Fibroblast of lung (primary cell): ENCODE data around the gene CNPY4. TPM values are rescaled to one million over a fixed set of nuclear protein-coding genes. Genes with fewer than 3 reads are reported as not detected.

Experiments
- DNase-seq, 2 donors: peaks; one replicate each; pipeline versions ENCODE4 v3.0.0 to v3.0.0-alpha.2; 2010; ENCODE audit warnings: low read depth in 2 of 2
- H2AFZ ChIP-seq: 2 replicates; pipeline ENCODE4 v1.5.1; 2012; ENCODE audit warnings: low read length, control low read depth, inconsistent platforms
- H3K27ac ChIP-seq: 2 replicates; pipeline ENCODE4 v1.5.1; 2011; ENCODE audit warnings: low read length, control low read depth; ENCODE audit not compliant: insufficient read depth
- H3K27me3 ChIP-seq: 2 replicates; pipeline ENCODE4 v1.5.1; 2011; ENCODE audit warnings: mild to moderate bottlenecking, low read length; ENCODE audit not compliant: control insufficient read depth, insufficient read depth
- H3K36me3 ChIP-seq: 2 replicates; pipeline ENCODE4 v1.5.1; 2011; ENCODE audit warnings: low read length; ENCODE audit not compliant: control insufficient read depth, insufficient read depth
- H3K4me1 ChIP-seq: 2 replicates; pipeline ENCODE4 v1.5.1; 2011; ENCODE audit warnings: low read length; ENCODE audit not compliant: control insufficient read depth, insufficient read depth; ENCODE audit errors: extremely low read depth
- H3K4me2 ChIP-seq: 2 replicates; pipeline ENCODE4 v1.5.1; 2011; ENCODE audit warnings: low read length, control low read depth; ENCODE audit not compliant: insufficient read depth; ENCODE audit errors: extremely low read depth
- H3K4me3 ChIP-seq, 4 experiments: fragments of 200-600 bp in 1 of 4; sonication (generic) in 1 of 4; replicated peaks in 1 of 4; 2 replicates each; pipeline ENCODE4 v1.5.1; 2011 to 2016; ENCODE audit warnings: low read length in 4 of 4, low read depth in 3 of 4, mild to moderate bottlenecking in 3 of 4, control low read depth in 2 of 4, inconsistent platforms in 1 of 4, mixed read lengths in 1 of 4; ENCODE audit not compliant: insufficient read depth in 1 of 4; ENCODE audit errors: control extremely low read depth in 1 of 4
- H3K79me2 ChIP-seq: 2 replicates; pipeline ENCODE4 v1.5.1; 2012; ENCODE audit warnings: mild to moderate bottlenecking, low read length, inconsistent platforms; ENCODE audit not compliant: control insufficient read depth, insufficient read depth
- H3K9ac ChIP-seq: 2 replicates; pipeline ENCODE4 v1.5.1; 2011; ENCODE audit warnings: mild to moderate bottlenecking, low read length, control low read depth; ENCODE audit not compliant: insufficient read depth
- H3K9me3 ChIP-seq: 2 replicates; pipeline ENCODE4 v1.5.1; 2012; ENCODE audit warnings: low read depth, low read length; ENCODE audit not compliant: control insufficient read depth, insufficient read depth
- H4K20me1 ChIP-seq: 2 replicates; pipeline ENCODE4 v1.5.1; 2011; ENCODE audit warnings: low read length; ENCODE audit not compliant: control insufficient read depth, insufficient read depth; ENCODE audit errors: extremely low read depth
- EZH2 ChIP-seq: IDR thresholded peaks from 2 replicates; pipeline ENCODE4 v1.5.1; 2012; ENCODE audit warnings: low read length, control low read depth, mild to moderate bottlenecking; ENCODE audit errors: missing control alignments
- polyA plus RNA-seq, 2 donors: library from polyadenylated mRNA; depleted of rRNA in 1 of 2; stranded (reverse) in 1 of 2; unstranded in 1 of 2; fragments of >200 nt; gene quantifications; 2 replicates each; pipeline ENCODE4 v1.2.1, GENCODE V29; 2011 to 2012; ENCODE audit warnings: missing spikeins in 1 of 2
- total RNA-seq: library from RNA; depleted of rRNA; stranded (reverse); fragments of >200 nt; gene quantifications from 2 replicates; pipeline ENCODE4 v1.2.1, GENCODE V29; 2014
- TF ChIP-seq, protein P1 (sequence below), 2 donors: IDR thresholded peaks in 1 of 2; conservative IDR thresholded peaks in 1 of 2; 1 replicate in 1 of 2; 2 replicates in 1 of 2; pipeline ENCODE4 v1.5.1; 2011 to 2012; ENCODE audit warnings: low read length in 2 of 2, control low read depth in 1 of 2, inconsistent platforms in 1 of 2, low read depth in 1 of 2, mild to moderate bottlenecking in 1 of 2

The CNPY4 gene
- total and polyA plus RNA-seq, 2 donors (not counting 1 experiment from before 2014, with no cell fraction given) = 21.6 to 40.7 TPM

DNA sequence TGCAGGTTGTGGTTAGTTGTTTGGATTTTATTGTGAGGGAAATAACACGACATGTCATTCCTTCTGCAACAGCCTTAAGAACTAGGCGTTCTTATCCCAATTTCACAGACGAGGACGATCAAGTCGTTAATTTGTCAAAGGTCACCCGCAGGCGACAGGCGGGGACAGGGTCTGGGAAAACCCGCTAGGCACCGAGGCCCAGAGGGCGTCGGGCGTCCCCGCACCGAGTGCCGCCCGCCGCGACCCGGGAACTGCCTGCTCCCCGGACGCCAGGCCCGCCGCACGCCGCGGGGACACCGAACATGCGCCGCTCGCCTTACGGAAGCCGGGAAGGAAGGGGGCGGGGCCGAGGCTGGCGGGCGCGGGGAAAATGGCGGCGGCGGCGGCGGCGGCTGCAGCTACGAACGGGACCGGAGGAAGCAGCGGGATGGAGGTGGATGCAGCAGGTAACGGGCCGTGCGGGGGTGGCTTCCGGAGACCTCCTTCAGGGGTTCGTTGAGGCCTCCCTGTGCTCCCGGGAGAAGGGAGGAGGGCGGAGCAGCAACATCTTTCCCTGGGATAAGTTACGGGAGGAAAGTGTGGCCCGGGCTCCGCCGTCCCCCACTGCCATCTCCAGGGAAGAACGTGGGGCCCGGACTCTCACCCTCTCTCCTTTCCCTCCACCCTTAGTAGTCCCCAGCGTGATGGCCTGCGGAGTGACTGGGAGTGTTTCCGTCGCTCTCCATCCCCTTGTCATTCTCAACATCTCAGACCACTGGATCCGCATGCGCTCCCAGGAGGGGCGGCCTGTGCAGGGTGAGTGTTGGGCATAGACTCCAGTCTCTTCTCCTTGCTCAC, 30.6 kb upstream of the CNPY4 start, which contains the start of gene COPS6:
Gene COPS6, plus strand, starts transcription at position 349 of the 837 bp plus-strand sequence. Its CDS starts 22 bp downstream, at position 371.
- H3K4me1 ChIP-seq = peaks cover 28% of the 10 kb centered on the region

DNA sequence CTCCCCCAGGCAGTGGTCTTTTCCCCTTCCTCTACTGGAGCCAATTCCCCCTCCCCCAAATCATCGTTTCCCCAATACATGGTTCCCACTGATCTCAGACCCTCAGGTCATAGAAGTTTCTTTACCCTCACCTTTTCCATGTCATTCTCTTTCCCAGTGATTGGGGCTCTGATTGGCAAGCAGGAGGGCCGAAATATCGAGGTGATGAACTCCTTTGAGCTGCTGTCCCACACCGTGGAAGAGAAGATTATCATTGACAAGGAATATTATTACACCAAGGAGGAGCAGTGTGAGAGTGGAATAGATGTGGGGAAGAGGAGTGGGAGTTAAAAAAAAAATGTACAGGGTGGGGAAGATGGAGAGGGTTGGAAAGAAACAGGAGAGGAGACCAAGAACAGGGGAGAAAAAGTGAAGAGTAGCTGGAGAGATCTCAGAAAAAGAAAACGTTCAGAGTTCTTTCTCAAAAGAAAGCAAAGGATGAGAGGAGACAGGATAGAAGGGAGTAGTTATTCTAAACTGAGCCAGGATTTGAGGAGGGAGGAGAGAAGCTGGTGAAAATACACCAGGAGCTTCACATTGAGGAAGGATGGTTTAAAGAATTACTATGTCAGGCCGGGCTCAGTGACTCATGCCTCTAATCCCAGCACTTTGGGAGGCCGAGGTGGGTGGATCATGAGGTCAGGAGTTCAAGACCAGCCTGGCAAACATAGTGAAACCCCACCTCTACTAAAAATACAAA, 29.8 kb upstream of the CNPY4 start:
- Histone ChIP-seq H2AFZ (no peak overlapping the region), H3K79me2 (peaks cover 27% of the 10 kb centered on the region), H3K9ac (peak overlapping the region; percentile 86), H3K27me3 (no peaks in the 10 kb centered on the region), H3K4me1 (peaks cover 28% of the 10 kb centered on the region), H3K4me3 (peak overlapping the region; percentile 74 to 93 (median 84)), H3K36me3 (peaks cover 37% of the 10 kb centered on the region), H3K4me2 (peak overlapping the region; percentile 99), H3K27ac (peak overlapping the region; percentile 91), H4K20me1 (no peaks in the 10 kb centered on the region), H3K9me3 (no peaks in the 10 kb centered on the region)
- no peak for TF ChIP-seq EZH2
- peak in 1 of 2 donors; percentile 41 for DNase-seq

More for the DNA sequence above, 30.6 kb upstream of the CNPY4 start, which contains the start of gene COPS6:
- peak within 1 kb of the TSS; percentile 87 for H2AFZ ChIP-seq
- H3K27ac ChIP-seq = peak within 1 kb of the TSS; percentile 91
- no peaks in the 10 kb centered on the region for H3K27me3 ChIP-seq
- peaks cover 32% of the 10 kb centered on the region for H3K36me3 ChIP-seq
- H3K9ac ChIP-seq = peak within 1 kb of the TSS; percentile 86
- H3K4me3 ChIP-seq = peak within 1 kb of the TSS; percentile 74 to 93 (median 84)
- DNase-seq = peak; percentile 75 to 81
- no peaks in the 10 kb centered on the region for H4K20me1 ChIP-seq
- peak within 1 kb of the TSS; percentile 99 for H3K4me2 ChIP-seq
- H3K79me2 ChIP-seq = peaks cover 24% of the 10 kb centered on the region
- H3K9me3 ChIP-seq = no peaks in the 10 kb centered on the region
- no peak for TF ChIP-seq EZH2
- TF ChIP-seq, protein P1, sequence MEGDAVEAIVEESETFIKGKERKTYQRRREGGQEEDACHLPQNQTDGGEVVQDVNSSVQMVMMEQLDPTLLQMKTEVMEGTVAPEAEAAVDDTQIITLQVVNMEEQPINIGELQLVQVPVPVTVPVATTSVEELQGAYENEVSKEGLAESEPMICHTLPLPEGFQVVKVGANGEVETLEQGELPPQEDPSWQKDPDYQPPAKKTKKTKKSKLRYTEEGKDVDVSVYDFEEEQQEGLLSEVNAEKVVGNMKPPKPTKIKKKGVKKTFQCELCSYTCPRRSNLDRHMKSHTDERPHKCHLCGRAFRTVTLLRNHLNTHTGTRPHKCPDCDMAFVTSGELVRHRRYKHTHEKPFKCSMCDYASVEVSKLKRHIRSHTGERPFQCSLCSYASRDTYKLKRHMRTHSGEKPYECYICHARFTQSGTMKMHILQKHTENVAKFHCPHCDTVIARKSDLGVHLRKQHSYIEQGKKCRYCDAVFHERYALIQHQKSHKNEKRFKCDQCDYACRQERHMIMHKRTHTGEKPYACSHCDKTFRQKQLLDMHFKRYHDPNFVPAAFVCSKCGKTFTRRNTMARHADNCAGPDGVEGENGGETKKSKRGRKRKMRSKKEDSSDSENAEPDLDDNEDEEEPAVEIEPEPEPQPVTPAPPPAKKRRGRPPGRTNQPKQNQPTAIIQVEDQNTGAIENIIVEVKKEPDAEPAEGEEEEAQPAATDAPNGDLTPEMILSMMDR (conservative IDR thresholded peaks at IDR 0.05 in 1 of 2, IDR thresholded peaks at IDR 0.05 in 1 of 2; ENCODE audit: low read depth in 1 of 2, low read length in 2 of 2) = no peak

DNA sequence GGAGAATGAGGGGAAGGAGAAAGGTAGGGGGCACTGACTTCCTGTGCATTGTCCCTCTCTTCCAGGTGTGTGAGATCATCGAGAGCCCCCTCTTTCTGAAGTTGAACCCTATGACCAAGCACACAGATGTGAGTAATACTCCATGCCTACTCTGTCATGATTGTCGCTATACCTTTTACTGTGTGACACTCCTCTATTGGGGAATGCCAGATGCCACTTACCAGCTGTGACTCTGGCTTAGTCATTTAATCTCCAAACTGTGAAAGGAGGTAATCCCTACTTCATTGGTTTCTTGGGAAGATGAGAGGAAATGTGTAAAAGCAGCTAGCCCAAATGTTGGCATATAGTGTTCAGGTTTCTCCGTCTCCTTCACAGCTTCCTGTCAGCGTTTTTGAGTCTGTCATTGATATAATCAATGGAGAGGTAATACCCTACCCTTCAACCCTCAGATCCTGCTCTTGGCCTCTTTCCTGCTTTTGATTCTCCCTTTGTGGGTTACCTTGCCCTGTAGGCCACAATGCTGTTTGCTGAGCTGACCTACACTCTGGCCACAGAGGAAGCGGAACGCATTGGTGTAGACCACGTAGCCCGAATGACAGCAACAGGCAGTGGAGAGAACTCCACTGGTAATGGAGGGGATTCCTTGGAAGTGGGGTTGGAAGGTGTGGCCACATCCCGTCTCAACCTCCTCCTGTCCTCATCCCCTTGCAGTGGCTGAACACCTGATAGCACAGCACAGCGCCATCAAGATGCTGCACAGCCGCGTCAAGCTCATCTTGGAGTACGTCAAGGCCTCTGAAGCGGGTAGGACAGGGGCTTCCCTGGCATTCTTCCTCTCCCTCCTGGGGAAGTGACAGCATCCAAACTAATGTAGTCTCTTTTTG, 28.7 kb upstream of the CNPY4 start:
- Histone ChIP-seq H3K27me3 (no peaks in the 10 kb centered on the region), H3K79me2 (peaks cover 27% of the 10 kb centered on the region), H3K9ac (no peak overlapping the region), H4K20me1 (no peaks in the 10 kb centered on the region), H3K9me3 (no peaks in the 10 kb centered on the region), H3K4me3 (no peak overlapping the region), H2AFZ (no peak overlapping the region), H3K4me1 (peaks cover 27% of the 10 kb centered on the region), H3K36me3 (peaks cover 42% of the 10 kb centered on the region), H3K27ac (peak overlapping the region; percentile 34), H3K4me2 (peak overlapping the region; percentile 15)
- no peak for DNase-seq
- no peak for TF ChIP-seq EZH2
- TF ChIP-seq, protein P1 (conservative IDR thresholded peaks at IDR 0.05 in 1 of 2, IDR thresholded peaks at IDR 0.05 in 1 of 2; ENCODE audit: low read depth in 1 of 2, low read length in 2 of 2) = no peak
